MM.1S (cell line): ENCODE results near the gene C10orf53.

ENCODE experiments used
- EZH2 ChIP-seq: fragments of 300-600 bp; sonication (generic); optimal IDR thresholded peaks from 2 replicates; pipeline ENCODE3; 2017; ENCODE audit warnings: low read depth, mild to moderate bottlenecking, antibody characterized with exemption, low read length, mixed read lengths
- TF ChIP-seq, protein P1 (sequence below): fragments of 300-600 bp; sonication (generic); IDR thresholded peaks from 2 replicates; pipeline ENCODE4 v1.5.1; 2016; ENCODE audit warnings: antibody characterized with exemption, low read length, mixed read lengths

GRCh38 chr10:49644035-49644646 is 35.3 kb upstream of the C10orf53 start:
- no peak for TF ChIP-seq EZH2
- TF ChIP-seq, protein P1, sequence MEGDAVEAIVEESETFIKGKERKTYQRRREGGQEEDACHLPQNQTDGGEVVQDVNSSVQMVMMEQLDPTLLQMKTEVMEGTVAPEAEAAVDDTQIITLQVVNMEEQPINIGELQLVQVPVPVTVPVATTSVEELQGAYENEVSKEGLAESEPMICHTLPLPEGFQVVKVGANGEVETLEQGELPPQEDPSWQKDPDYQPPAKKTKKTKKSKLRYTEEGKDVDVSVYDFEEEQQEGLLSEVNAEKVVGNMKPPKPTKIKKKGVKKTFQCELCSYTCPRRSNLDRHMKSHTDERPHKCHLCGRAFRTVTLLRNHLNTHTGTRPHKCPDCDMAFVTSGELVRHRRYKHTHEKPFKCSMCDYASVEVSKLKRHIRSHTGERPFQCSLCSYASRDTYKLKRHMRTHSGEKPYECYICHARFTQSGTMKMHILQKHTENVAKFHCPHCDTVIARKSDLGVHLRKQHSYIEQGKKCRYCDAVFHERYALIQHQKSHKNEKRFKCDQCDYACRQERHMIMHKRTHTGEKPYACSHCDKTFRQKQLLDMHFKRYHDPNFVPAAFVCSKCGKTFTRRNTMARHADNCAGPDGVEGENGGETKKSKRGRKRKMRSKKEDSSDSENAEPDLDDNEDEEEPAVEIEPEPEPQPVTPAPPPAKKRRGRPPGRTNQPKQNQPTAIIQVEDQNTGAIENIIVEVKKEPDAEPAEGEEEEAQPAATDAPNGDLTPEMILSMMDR = no peak
